ENCODE data around the gene SULT2A1. TPM values are rescaled to one million over a fixed set of nuclear protein-coding genes. Genes with fewer than 3 reads are reported as not detected.

Gene SULT2A1
- polyA plus RNA-seq, 1 experiment = not detected

- ChIA-PET CTCF (interaction anchor here (0.9 to 3.1 kb wide), 3 partner anchors 15 to 20 kb away, joined by 4 to 14 read pairs (median 6); no protein-coding TSS in a partner anchor), POLR2A (no interaction called here)
- Histone ChIP-seq H3K36me3 (ENCODE audit: control insufficient read depth, insufficient read depth, low read length) (no peaks in the 10 kb centered on the region), H3K4me3 (ENCODE audit: low read depth, low read length) (no peak overlapping the region), H3K27me3 (ENCODE audit: control insufficient read depth, insufficient read depth, low read length) (peaks cover 12% of the 10 kb centered on the region)
- no peak for DNase-seq (ENCODE audit: low read depth)
- TF ChIP-seq, protein P1, sequence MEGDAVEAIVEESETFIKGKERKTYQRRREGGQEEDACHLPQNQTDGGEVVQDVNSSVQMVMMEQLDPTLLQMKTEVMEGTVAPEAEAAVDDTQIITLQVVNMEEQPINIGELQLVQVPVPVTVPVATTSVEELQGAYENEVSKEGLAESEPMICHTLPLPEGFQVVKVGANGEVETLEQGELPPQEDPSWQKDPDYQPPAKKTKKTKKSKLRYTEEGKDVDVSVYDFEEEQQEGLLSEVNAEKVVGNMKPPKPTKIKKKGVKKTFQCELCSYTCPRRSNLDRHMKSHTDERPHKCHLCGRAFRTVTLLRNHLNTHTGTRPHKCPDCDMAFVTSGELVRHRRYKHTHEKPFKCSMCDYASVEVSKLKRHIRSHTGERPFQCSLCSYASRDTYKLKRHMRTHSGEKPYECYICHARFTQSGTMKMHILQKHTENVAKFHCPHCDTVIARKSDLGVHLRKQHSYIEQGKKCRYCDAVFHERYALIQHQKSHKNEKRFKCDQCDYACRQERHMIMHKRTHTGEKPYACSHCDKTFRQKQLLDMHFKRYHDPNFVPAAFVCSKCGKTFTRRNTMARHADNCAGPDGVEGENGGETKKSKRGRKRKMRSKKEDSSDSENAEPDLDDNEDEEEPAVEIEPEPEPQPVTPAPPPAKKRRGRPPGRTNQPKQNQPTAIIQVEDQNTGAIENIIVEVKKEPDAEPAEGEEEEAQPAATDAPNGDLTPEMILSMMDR (IDR thresholded peaks at IDR 0.05; ENCODE audit: insufficient read depth, low read depth, low read length) = peak; percentile 42
Measured at GRCh38 chr19:47848823-47849473, 37.2 kb downstream of the SULT2A1 start.

GRCh38 chr19:47848425-47848822 is 37.7 kb downstream of the SULT2A1 start:
- ChIA-PET CTCF (interaction anchor here (1.3 to 3.1 kb wide), 2 partner anchors 15 to 52 kb away, joined by 4 to 14 read pairs; no protein-coding TSS in a partner anchor), POLR2A (no interaction called here)
- Histone ChIP-seq H3K4me3 (ENCODE audit: low read depth, low read length) (no peak overlapping the region), H3K27me3 (ENCODE audit: control insufficient read depth, insufficient read depth, low read length) (peaks cover 10% of the 10 kb centered on the region), H3K36me3 (ENCODE audit: control insufficient read depth, insufficient read depth, low read length) (no peaks in the 10 kb centered on the region)
- DNase-seq (ENCODE audit: low read depth) = no peak
- TF ChIP-seq, protein P1 (IDR thresholded peaks at IDR 0.05; ENCODE audit: insufficient read depth, low read depth, low read length) = no peak

- no peak for DNase-seq (ENCODE audit: low read depth)
- ChIA-PET POLR2A (no interaction called here), CTCF (interaction anchor here (1.6 to 3.1 kb wide), 3 partner anchors 10 to 26 kb away, joined by 3 to 10 read pairs (median 6); no protein-coding TSS in a partner anchor)
- TF ChIP-seq, protein P1 (IDR thresholded peaks at IDR 0.05; ENCODE audit: insufficient read depth, low read depth, low read length) = no peak
- H3K4me3 ChIP-seq (ENCODE audit: low read depth, low read length) = no peak overlapping the region
- H3K27me3 ChIP-seq (ENCODE audit: control insufficient read depth, insufficient read depth, low read length) = peaks cover 3% of the 10 kb centered on the region; the same call in 1 of the 2 replicates
- H3K36me3 ChIP-seq (ENCODE audit: control insufficient read depth, insufficient read depth, low read length) = no peaks in the 10 kb centered on the region
Measured at GRCh38 chr19:47842941-47843340, 43.2 kb downstream of the SULT2A1 start.

DNA sequence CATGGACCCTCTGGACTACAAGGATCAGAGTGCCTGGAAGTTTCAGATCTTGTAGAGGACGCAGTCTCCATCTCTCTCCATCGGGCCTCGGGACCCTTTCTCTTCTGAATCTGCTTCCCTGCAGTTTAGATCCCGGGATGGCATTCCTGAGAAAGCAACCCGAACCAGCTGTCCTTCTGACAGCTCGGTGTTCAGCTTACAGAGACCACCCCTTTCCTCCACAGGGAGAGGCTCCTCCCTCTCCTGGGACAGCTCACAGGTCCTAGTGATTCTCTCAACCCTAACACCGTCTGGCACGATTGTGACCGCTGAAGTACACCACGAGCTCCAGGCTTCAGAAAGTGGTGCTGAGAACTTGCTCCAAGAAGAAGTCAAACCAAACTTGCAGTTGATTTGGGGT is 46.2 kb downstream of the SULT2A1 start:
- no peak for DNase-seq (ENCODE audit: low read depth)
- H3K4me3 ChIP-seq (ENCODE audit: low read depth, low read length) = no peak overlapping the region
- ChIA-PET POLR2A (no interaction called here), CTCF (no interaction called here)
- no peaks in the 10 kb centered on the region for H3K36me3 ChIP-seq (ENCODE audit: control insufficient read depth, insufficient read depth, low read length)
- peaks cover 3% of the 10 kb centered on the region; the same call in 1 of the 2 replicates for H3K27me3 ChIP-seq (ENCODE audit: control insufficient read depth, insufficient read depth, low read length)
- TF ChIP-seq, protein P1 (IDR thresholded peaks at IDR 0.05; ENCODE audit: insufficient read depth, low read depth, low read length) = no peak

- Histone ChIP-seq H3K36me3 (ENCODE audit: control insufficient read depth, insufficient read depth, low read length) (no peaks in the 10 kb centered on the region), H3K27me3 (ENCODE audit: control insufficient read depth, insufficient read depth, low read length) (peaks cover 3% of the 10 kb centered on the region; the same call in 1 of the 2 replicates), H3K4me3 (ENCODE audit: low read depth, low read length) (no peak overlapping the region)
- ChIA-PET CTCF (no interaction called here), POLR2A (no interaction called here)
- TF ChIP-seq, protein P1 (IDR thresholded peaks at IDR 0.05; ENCODE audit: insufficient read depth, low read depth, low read length) = no peak
- no peak for DNase-seq (ENCODE audit: low read depth)
Measured at GRCh38 chr19:47839411-47839810, 46.7 kb downstream of the SULT2A1 start.

Measured in BJ (cell line).